Anterior cingulate cortex (tissue), 58 donors: ENCODE results near the gene BAHCC1.

Experiments
- DNase-seq, 58 donors: peaks; one replicate each; lab custom pipeline; 2025; lab: John Stamatoyannopoulos, UW

Gene BAHCC1

DNA sequence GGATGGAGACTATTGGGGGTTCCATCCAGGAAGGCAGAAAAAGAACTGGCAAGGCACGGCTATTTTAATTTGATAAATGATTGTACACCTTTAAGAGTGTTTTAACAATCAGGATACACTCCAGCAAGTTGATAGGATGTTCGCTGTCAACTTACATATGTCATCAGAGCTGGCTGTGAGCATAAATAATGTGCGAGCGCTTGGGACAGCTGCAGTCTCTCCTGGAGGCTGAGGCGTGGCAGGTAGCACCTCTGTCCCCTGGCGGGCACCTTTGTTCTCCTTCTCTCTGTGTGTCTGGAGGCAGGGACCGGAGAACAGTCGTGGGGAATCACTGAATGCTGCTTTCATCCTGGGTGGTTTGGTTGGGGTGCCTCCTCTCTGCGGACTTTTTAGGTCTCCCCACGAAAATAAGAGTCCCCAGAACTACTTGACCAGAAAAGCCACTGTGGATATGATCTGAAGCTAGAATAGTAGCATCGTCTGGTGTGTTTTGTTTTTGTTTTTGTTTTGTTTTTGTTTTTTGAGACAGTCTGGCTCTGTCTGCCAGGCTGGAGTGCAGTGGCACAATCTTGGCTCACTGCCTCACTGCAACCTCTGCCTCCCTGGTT lies 9.4 kb downstream of the BAHCC1 start:
- DNase-seq = no peak

GRCh38 chr17:81405411-81405872 lies 10.2 kb downstream of the BAHCC1 start:
- DNase-seq = no peak

- DNase-seq = no peak
Observed at GRCh38 chr17:81406117-81406953, 11.1 kb downstream of the BAHCC1 start.

GRCh38 chr17:81408049-81408448 lies 12.8 kb downstream of the BAHCC1 start:
- DNase-seq = no peak

GRCh38 chr17:81409190-81409935 lies 14.1 kb downstream of the BAHCC1 start:
- DNase-seq = no peak

- no peak for DNase-seq
Observed at GRCh38 chr17:81410852-81411251, 15.6 kb downstream of the BAHCC1 start.

GRCh38 chr17:81411305-81411704 lies 16.0 kb downstream of the BAHCC1 start:
- no peak for DNase-seq

DNA sequence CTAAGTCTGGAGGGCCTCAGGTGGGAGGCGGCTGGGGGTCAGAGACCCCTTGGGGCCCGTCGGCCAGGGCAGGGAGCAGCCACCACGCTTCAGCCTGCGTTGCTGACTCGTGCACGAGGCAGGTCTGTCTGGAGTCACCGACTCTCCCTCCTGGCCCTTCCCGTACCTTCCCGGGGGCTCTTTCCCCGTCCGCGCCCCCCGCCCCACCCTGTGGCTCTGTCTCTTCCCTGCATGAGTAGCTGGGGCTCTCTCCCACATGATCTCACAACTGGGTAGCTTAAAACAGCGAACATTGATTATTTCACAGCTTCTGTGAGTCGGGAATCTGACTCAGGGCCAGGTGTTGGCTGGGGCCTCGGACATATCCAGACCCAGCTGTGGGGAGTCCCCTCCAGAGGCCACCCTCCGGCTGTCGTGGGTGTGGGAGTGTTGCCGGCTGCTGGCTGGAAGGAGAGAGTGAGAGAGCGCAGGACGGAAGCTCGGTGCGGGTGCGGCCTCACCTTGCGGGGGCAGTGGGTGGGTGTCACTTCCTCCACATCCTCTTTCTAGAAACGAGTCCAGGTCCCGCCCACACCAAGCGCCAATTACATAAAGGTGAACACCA lies 17.3 kb downstream of the BAHCC1 start:
- no peak for DNase-seq

DNA sequence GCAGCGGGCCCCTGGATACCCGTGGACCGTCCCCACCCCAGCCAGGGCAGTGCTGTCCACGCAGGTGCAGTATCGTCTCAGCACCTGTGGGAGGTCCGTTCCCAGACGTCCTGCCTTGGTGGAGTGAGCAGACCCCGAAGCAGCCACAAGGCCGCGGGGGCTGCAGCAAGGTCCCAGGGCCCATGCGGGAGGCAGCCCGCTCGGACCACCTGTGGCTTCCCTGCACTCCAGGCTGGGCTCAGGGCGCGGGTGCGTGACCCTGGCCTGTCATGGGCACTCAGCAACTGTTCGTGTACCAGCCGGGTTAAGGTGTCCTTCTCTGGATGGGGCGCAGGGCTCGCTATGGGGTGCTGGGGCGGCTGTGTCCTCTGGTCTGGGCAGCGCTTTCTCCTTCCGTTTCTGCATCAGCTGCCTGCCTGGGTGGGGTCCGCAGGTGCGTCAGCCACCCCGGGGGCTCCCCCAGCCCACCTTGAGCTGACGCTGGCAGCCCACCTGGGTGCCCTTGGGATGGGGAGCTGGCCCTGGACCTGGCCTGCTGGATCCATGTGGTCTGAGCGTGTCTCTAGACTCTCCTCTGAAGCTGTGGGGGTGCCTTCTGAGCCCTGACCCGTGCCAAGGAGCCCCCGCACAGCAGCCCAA lies 18.4 kb downstream of the BAHCC1 start:
- DNase-seq = no peak

DNA sequence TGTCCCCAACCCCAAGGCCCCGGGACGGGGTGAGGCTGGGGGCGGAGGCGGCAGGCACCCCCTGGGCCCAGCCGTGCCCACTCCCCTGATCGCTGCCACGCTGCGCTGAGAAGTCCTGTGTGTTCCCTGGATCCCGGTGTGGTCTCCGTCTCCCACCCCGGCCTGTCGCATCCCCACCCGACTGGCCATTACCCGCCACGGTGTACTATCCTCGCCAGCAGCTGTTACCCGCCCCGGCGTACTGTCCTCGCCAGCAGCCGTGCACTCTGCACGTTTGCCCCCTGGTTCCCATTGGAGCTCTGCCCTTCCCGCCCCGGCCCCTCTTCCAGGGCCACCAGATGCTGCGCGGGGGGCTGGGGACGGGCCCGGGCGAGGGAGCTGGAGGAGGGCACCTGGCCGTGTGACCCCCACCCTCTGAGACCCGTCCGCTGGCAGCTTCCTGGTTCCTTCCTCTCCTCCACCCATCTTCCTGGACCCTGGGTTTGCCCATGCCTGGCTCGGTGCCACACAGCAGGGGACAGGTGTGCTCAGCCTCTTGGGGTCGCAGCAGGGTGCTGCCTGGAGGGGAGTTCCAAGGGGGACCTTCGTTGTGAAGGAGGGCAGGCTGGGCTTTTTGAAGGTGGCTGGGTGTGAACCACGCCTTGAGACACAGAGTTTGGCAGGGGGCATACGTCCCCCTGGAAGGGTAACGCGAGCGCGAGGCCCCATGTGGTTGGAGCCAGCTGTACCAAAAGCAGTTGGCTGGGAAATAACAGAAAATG lies 19.7 kb downstream of the BAHCC1 start:
- DNase-seq = no peak

- no peak for DNase-seq
Observed at GRCh38 chr17:81415681-81416080, 20.4 kb downstream of the BAHCC1 start.

- DNase-seq = no peak
Observed at GRCh38 chr17:81416612-81417011, 21.4 kb downstream of the BAHCC1 start.

GRCh38 chr17:81417049-81417878 lies 22.0 kb downstream of the BAHCC1 start:
- no peak for DNase-seq

DNA sequence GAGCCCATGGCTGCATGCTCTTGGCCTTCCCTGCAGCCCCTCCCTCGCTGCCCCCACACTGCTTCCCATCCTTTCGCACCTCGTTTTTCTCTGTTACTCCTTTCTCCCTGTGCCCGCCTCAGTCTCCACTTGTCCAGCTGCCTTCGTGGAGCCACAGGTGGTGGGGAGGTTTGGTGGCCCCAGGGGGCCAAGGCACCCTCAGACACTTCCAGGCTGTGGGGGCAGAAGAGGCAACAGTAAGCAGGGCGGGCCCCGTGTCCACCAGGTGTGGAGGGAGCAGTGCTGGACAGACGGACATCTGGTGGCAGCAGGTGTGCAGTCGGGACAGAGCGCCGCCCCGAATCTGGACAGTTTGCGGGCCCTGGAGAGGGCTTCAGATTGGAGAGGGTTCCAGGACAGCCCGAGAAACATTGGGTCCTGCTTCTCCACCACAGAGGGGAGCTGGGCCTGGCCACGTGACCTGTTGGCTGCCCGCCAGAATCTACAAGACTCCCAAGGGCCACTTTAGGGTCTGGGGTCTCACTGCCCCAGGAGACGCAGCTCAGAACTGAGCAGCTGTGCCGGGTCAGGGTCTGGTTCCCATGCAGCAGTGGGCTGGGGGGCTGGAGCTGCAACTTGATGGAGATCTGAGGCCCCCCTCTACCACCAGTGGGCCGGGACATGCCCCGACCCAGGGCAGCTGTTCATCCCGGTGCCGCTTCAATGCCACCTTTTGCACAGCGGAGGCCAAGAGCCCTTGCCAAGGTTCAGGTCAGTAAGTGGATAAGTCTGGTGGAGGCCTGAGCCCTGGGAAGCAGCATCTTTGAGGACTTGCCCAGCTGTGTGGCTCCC lies 22.8 kb downstream of the BAHCC1 start:
- no peak for DNase-seq

- peak in 2 of 58 donors; percentile 44 to 54 for DNase-seq
Observed at GRCh38 chr17:81418710-81419318, 23.6 kb downstream of the BAHCC1 start.

DNA sequence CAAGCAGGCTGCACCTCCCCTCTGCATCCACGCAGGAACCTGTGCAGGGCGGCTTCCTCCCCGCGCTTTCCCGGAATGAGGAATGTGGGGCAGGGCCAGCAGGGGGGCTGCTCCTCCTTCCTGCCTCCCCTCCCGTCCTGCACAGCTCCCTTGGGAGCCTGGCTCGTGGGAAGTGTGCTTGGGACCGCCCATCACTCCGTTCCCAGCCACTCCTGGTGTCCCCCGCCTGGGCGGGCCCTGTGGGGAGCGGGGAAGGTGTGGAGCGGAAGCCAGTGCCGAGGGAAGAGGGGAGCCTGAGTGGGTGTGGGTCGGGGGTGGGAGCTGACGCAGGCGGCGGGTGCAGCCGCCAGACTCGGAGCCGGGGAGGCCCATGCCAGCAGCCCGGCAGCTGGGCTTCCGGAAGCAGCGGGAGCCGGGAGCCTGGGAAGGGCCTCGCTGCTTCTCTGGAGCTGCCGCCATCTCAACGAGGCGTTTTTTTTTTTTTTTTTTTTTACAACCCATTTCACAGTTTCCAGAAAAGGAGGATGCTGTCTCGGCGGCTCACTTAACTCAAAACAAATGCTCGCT lies 24.1 kb downstream of the BAHCC1 start:
- DNase-seq = peak in 51 of 58 donors; percentile 16 to 84 (median 53)
